Lower lobe of right lung (tissue), 2 donors: Measurements from ENCODE around the gene NADSYN1. TPM values are rescaled to one million over a fixed set of nuclear protein-coding genes. Genes with fewer than 3 reads are reported as not detected.

Experiments
- ATAC-seq, 2 donors: fragments of 200-7000 bp; cut with Tn5 transposase; one replicate each; pipeline ENCODE4 v1.9.1; 2020 to 2022; ENCODE audit warnings: mild to moderate bottlenecking in 2 of 2, moderate library complexity in 2 of 2
- DNase-seq: peaks from one replicate; pipeline ENCODE4 v3.0.0-alpha.2; 2020
- H3K27ac ChIP-seq: fragments of 200-600 bp; one replicate; pipeline ENCODE4 v1.8.0; 2022
- H3K27me3 ChIP-seq: fragments of 200-600 bp; one replicate; pipeline ENCODE4 v1.8.0; 2022; ENCODE audit warnings: low read depth
- H3K36me3 ChIP-seq: fragments of 200-600 bp; one replicate; pipeline ENCODE4 v1.8.0; 2022; ENCODE audit warnings: mild to moderate bottlenecking
- H3K4me1 ChIP-seq: fragments of 200-600 bp; one replicate; pipeline ENCODE4 v1.8.0; 2022
- H3K4me3 ChIP-seq: fragments of 200-600 bp; one replicate; pipeline ENCODE4 v1.8.0; 2022; ENCODE audit warnings: mild to moderate bottlenecking
- H3K9me3 ChIP-seq: fragments of 200-600 bp; one replicate; pipeline ENCODE4 v1.8.0; 2022
- CTCF ChIP-seq: fragments of 200-600 bp; IDR thresholded peaks from one replicate; pipeline ENCODE4 v1.8.0; 2022; ENCODE audit warnings: antibody characterized with exemption, mild to moderate bottlenecking
- intact Hi-C: fragments of 100-400 bp; cut with DNase I; formaldehyde crosslinking; loops from one replicate; pipeline ENCODE4 v1.11.0; 2022
- total RNA-seq: library from RNA; stranded (reverse); fragmentation: NEBNext Ultra II Directional; extraction: Animal tissue kit (Norgen Biotek cat#: 25700); gene quantifications from one replicate; pipeline ENCODE4 v1.2.1, GENCODE V29; 2021
- donor health status: DM: no; HTN: yes; CAD: no; lungs with severe emphysema.

Gene NADSYN1
- total RNA-seq, 1 donor from 2014 or later = 95.0 TPM

DNA sequence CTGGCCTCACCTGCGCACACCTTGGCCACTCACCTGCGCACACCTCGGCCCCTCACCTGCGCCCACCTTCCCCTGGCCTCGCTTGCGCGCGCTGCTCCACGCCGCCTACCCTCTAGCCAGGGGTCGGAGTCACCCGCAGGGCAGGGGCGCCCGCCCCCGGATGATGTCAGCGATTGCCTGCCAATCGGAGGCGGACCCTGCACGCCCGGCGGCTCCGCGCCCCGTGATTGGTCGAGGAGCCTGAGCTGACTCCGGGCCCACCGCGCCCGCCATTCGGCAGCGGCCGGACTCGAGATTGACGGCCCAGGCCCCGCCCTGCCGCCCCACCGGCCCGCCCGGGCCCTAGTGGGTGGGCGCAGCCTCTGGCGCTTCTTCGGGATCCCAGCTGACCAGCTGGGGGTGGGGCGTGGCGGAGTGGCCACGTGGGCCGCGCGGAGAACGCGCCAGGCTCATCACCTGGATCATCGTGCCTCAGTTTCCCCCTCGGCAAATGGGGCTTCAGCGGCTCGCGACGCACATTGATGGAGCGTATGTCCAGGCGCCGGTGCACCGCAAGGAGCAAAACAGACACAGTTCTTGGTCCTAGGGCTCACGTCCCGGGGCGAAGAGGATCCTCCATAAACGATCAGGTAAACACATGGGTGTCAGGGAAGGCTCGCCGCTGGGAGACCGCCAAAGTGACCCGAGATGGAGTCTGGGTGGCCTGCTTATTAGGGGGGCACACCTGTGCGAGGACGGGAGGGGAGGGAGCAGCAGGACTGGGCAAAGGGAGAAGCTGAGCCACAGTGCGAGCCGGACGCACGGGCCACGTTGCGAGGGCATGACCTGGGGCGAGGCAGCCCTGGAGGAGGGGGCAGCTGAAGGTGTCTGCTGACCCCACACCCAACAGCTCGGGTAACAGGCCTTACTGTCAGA lies 4.5 kb upstream of the NADSYN1 start, which contains the start of gene DHCR7:
TSS of gene DHCR7 (minus strand) at position 137 of the 915 bp plus-strand sequence. CDS start 3,441 bp downstream, outside the sequence.
- Histone ChIP-seq H3K9me3 (no peaks in the 10 kb centered on the region), H3K4me1 (peaks cover 36% of the 10 kb centered on the region), H3K27ac (peak within 1 kb of the TSS; percentile 79), H3K27me3 (no peaks in the 10 kb centered on the region), H3K36me3 (peaks cover 9% of the 10 kb centered on the region), H3K4me3 (peak within 1 kb of the TSS; percentile 93)
- DNase-seq (peak; percentile 97), ATAC-seq (peak; percentile 93)
- TF ChIP-seq CTCF = no peak
- intact Hi-C loops = no loop called here

- Histone ChIP-seq H3K9me3 (no peaks in the 10 kb centered on the region), H3K27ac (no peak overlapping the region), H3K4me3 (peak overlapping the region; percentile 93), H3K4me1 (peaks cover 47% of the 10 kb centered on the region), H3K36me3 (no peaks in the 10 kb centered on the region), H3K27me3 (no peaks in the 10 kb centered on the region)
- no peak for TF ChIP-seq CTCF
- intact Hi-C loops = no loop called here
- DNase-seq (no peak), ATAC-seq (no peak)
These were observed 3.4 kb upstream of the NADSYN1 start for GRCh38 chr11:71449596-71449995.

DNA sequence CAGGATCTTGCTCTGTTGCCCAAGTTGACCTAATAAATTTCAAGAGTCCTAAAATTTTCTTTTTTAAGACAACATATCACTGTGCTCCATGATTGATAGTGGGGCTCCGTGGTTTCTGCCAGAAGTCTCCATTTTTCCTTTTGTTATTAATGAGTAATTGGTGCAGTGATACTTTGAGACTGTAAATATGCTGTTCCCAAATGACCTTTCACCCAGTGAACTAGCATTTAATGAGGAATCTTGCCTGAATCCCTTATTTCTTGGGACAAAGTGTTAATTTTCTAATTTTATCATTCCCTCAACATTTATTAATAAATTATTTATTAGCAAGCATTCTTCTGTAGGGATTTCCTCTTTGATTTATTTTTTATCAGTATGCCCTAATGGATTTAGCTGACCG lies 2.5 kb upstream of the NADSYN1 start:
- Histone ChIP-seq H3K4me1 (peaks cover 52% of the 10 kb centered on the region), H3K4me3 (no peak overlapping the region), H3K9me3 (no peaks in the 10 kb centered on the region), H3K27me3 (no peaks in the 10 kb centered on the region), H3K36me3 (peaks cover 7% of the 10 kb centered on the region), H3K27ac (no peak overlapping the region)
- intact Hi-C loops = no loop called here
- ATAC-seq (no peak), DNase-seq (no peak)
- no peak for TF ChIP-seq CTCF

DNA sequence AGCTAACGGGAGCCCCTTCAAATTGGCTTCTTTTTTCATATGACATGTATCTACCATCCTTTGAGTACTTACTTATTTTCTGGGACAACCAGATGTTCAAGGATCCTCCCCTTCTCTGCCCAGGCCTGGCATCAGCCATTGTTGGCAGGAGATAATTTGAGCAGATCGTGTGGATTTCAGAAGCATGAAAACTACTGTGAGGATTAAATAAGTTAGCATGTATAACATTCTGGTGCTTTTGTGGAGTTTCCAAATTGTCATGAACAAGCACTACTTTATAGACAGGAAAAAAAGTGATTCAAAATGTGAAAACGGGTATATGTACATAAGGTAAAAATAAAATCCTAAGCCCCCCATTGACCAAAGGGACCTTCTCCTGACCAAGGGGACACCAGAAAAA lies 2.1 kb upstream of the NADSYN1 start:
- no peak for ATAC-seq
- intact Hi-C loops = no loop called here
- H3K4me1 ChIP-seq = peaks cover 52% of the 10 kb centered on the region
- no peaks in the 10 kb centered on the region for H3K9me3 ChIP-seq
- no peak overlapping the region for H3K4me3 ChIP-seq
- no peaks in the 10 kb centered on the region for H3K27me3 ChIP-seq
- peaks cover 11% of the 10 kb centered on the region for H3K36me3 ChIP-seq
- no peak overlapping the region for H3K27ac ChIP-seq
- no peak for TF ChIP-seq CTCF
- DNase-seq = no peak

GRCh38 chr11:71451596-71452198 lies 1.3 kb upstream of the NADSYN1 start:
- Histone ChIP-seq H3K4me1 (peaks cover 49% of the 10 kb centered on the region), H3K27ac (peak overlapping the region; percentile 89), H3K36me3 (peaks cover 19% of the 10 kb centered on the region), H3K4me3 (peak overlapping the region; percentile 98), H3K27me3 (no peaks in the 10 kb centered on the region), H3K9me3 (no peaks in the 10 kb centered on the region)
- ATAC-seq (no peak), DNase-seq (no peak)
- intact Hi-C loops = no loop called here
- TF ChIP-seq CTCF = no peak
